Measurements from ENCODE around the gene STAT5B. TPM values are rescaled to one million over a fixed set of nuclear protein-coding genes. Genes with fewer than 3 reads are reported as not detected.
"Not testable (repeated sequence)": the region's sequence is repeated elsewhere in the genome, so short reads cannot be mapped to it uniquely, and the experiment has no call there.

STAT5B gene
- polyA plus RNA-seq, 10 donors: 30.4 to 51.6 (median 40.3) TPM

DNA sequence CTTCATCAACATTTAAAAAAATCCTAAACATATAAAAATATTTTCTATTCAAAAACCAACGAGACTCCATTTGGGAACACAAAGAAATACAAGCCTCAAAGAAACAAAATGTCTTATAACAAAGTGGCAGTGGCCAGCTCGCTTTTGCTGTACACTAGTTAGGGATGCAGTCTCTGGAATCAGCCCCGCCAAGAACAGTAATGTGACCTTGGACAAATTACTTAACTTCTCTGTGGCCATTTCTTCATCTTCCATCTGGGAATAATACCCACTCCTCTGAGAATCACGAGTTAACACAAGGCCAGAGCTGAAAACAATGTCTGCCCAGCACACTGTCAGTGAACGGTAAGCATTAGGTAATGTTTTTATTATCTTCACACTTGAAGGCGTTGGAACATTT is 5.6 kb downstream of the STAT5B start:
- DNase-seq: no peak

DNA sequence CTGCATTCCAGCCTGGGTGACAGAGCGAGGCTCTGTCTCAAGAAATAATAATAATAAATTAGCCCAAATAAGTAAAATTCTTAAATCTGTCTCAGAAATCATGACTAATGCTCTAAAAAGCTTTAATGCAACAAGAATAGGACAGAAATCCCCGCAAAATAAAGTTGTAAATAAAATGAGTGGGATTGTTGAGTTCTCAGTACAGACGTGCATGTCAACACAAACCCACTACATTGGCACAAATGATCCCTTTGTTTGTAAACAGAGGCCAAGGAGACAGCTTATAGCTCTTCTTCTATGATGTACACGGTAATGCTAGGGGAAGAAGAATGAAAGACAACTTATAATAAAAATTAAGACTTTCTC is 6.0 kb downstream of the STAT5B start:
- DNase-seq: no peak

DNA sequence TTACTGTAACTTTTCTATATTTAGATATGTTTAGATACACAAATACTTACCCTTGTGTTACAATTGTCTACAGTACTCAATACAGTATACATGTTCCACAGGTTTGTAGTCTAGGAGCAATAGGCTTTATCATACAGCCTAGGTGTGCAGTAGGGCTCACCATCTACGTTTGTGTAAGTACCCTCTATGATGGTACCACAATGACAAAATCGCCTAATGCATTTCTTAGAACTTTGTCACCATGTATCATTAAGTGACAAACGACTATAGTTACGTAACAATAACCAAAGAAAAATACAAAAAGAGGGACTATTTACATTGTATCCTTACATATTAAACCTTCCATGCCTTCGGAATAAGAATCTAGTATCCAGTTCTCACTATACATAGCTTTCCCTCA is 8.0 kb downstream of the STAT5B start:
- no peak for DNase-seq

DNA sequence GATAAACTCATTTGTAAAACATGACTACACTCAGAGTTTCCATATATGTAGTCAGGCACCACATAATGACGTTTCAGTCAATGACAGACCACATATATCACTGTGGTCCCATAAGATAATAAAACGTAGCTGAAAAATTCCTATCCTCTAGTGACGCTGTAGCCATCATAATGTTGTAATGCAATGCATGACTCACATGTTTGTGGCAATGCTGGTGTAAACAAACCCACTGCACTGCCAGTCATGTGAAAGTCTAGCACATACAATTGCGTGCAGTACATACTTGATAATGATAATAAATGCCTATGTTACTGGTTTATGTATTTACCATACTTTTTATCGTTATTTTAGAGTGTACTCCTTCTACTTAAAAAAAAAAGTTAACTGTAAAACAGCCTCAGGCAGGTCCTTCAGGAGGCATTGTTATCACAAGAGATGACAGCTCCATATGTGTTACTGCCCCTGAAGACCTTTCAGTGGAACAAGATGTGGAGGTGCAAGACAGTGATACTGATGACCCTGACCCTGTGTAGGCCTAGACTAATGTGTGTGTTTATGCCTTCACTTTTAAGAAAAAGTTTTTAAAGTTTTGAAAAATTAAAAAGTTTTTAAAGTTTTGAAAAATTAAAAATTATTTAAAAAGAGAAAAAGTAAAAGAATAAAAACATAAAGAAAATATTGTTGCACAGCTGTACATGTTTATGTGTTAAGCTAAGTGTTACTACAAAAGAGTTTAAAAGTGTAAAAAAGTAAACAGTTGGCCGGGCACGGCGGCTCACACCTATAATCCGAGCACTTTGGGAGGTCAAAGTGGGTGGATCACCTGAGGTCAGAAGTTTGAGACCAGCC is 9.0 kb downstream of the STAT5B start:
- DNase-seq: peak in 1 of 3 donors; percentile 40

DNA sequence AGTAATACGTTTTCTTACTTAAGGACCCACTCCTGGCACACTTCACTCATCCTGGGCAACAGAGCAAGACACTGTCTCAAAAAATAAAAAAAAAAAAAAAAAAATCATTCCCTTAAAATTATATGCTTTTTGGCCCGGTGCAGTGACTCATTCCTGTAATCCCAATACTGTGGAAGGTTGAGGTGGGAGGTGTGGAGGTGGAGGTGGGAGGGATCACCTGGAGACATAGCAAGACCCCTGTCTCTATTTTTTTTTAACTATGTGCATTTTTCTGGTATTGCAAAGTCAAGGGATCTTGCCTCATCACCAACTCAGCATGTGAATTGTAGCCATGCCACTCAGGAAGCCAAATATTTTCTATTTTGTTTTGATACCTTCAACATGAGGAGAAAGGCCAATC is 9.7 kb downstream of the STAT5B start:
- DNase-seq: no peak

DNA sequence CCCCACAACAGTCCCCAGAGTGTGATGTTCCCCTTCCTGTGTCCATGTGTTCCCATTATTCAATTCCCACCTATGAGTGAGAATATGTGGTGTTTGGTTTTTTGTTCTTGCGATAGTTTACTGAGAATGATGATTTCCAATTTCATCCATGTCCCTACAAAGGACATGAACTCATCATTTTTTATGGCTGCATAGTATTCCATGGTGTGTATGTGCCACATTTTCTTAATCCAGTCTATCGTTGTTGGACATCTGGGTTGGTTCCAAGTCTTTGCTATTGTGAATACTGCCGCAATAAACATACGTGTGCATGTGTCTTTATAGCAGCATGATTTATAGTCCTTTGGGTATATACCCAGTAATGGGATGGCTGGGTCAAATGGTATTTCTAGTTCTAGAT is 11.8 kb downstream of the STAT5B start:
- DNase-seq: not testable (repeated sequence)

DNA sequence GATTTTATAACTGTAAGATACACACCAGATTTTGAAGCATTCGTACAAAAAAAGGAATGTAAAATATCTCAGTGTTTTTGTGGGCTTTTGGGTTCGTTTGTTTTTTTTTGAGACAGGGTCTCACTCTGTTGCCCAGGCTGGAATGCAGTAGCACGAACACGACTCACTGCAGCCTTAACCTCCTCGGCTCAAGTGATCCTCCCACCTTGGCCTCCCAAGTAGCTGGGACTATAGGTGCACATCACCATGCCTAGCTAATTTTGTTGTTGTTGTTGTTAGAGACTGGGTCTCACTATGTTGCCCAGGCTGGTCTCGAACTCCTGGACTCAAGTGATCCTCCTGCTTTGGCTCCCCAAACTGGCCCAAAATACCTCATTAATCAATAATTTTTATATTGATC is 15.9 kb downstream of the STAT5B start:
- no peak for DNase-seq

DNA sequence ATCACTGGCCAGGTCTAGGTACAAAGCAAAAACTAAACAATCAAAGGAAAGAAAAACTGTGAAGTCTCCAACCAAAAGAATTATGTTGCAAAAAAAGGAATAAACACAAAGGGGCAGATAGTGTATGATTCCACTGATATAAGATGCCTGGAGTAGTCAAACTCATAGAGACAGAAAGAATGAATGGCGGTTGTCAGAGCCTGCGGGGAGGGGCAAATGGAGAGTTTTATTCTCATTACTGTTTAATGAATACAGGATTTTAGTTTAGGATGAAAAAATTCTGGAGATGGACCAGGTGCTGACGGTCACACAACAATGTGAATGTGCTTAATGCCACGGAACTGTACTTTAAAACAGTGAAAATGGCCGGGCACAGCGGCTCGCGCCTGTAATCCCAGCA is 20.7 kb downstream of the STAT5B start:
- no peak for DNase-seq

DNA sequence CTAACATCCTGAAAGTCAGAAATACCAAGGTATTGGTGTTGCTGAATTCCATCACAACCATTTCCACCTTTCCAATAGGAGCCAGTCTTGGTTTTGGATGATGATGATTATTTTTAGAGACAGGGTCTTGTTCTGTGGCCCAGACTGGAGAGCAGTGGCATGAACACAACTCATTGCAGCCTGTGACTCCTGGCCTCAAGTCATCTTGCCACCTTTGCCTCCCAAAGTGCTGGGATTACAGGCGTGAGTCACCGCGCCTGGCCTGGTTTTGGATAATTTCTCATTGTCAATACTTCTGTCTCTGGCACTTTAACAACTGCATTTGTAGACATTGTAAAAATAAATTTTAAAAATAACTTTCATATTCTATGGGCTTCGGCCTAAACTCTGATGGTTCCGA is 22.6 kb downstream of the STAT5B start:
- no peak for DNase-seq

DNA sequence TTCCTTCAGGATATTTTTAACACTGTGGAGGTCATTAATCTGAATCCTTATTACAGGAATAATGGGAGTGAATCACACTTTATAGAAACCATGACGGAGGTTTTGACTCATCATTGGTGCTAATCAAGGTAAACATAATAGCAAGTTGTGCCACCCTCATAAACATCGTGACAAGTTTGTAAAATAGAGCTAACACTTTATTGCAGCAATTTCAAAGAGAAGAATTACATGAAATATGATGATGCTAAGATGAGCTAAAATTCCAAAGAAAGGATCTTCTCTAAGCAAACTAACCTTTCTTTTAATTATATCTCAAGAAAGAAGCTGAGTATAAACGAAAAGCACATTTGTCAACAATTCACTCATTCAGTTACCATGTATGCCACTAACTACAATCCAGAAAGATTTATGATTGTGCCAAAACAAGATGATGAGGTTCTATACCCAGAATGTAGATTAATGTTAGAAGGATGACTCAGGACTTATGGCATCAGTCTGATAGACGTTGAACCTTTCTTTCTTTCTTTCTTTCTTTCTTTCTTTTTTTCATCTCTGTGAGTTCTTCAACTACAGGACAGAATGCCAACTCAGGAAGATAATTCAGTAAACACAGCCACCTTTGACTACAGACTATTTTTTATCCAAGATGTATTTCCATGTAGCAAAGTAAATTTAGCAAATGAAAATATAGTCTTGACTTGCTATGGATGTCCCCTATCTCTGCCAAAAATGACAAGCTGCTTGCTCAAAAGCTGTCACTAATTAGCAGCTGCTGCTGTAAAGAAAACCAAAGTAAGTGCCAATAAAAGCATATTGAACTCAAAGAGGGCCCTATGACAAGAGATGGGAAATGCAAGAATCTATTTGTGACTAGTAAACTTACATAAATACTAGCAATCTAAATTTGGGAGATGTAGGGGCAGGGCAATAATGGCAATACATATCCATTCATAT is 23.3 kb downstream of the STAT5B start:
- no peak for DNase-seq

DNA sequence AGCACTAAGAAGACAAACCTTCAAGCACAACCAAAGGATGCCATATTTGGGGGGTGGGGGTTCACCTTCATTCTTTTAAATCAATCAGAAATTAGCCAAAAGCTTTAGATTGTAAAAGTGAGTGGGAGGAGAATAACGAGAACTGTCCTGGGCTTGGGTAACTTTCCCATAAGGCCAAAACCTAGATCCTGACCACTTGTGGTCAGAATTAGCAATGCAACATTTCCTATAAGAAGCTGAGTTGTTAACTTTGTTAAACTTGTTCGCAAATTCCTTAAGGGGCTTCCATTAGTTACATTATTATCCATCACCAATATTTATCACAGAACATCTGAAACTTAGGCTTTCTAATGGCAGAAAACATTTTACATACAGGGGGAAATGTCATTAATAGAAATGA is 25.1 kb downstream of the STAT5B start:
- no peak for DNase-seq

DNA sequence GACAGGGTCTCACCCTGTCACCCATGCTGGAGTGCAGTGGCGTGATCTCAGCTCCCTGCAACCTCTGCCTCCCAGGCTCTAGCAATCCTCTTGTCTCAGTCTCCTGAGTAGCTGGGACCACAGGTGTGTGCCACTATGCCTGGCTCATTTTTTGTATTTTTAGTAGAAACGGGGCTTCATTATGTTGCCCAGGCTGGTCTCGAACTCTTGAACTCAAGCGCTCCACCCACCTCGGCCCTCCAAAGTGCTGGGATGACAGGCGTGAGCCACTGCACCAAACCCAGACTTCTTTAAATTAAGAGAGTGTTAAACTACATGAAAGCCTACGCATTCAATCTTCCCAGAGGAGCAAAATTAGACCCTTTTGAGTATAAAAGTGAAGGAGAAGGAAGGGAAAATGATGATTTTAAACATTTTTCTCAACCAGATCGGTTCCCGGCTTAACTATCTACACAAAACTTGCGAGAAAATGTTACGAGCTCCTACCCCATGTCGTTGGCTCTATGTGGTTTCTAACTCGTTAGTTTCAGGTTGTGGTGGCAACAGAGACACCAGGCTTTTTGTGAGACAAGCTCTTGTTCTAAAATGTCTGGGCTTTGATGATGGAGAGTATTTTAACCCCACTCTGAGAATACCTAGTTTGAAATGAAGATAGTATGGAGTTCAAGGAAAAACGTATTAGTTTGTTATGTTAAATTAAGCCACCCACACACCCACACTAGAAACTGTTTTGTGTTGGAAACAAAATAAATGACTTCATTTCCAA is 26.3 kb downstream of the STAT5B start:
- no peak for DNase-seq

DNA sequence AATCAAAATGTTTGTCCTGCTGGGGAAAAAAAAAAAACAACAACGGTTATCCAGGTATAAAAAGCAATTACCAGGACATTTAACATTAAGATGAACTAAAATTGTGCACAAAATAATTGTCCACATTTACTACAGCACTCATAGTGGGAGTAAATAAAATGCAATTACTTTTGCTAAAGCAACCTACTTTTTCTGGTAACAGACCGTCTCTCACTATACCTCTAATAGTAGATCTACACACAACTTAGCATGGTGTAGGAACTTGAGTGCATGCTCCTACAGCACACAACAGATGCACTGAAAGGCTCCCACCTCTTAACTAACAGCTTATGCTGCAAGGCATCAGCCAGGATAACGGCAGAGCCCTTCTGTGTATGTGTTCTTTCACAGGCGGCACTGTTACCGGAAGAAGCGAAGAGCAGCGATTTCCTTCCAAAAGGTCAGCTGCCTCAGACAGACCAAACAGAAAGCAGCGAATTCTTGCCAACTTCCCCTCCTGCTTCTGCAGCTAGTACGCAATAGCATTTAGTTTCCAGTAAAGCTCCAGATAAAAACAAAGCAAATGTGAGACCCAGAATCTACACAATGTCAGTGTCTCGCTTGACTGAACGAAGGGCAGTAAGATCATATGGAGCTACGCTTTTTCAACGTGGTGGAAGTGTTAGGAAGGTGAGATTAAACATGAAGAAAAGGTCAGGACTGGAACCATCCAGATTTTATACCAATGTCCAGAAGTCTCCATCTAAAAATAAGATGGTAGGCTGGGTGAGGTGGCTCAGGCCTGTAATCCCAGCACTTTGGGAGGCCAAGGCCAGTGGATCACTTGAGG is 27.6 kb downstream of the STAT5B start:
- DNase-seq: peak; percentile 86 to 94 (median 91)

DNA sequence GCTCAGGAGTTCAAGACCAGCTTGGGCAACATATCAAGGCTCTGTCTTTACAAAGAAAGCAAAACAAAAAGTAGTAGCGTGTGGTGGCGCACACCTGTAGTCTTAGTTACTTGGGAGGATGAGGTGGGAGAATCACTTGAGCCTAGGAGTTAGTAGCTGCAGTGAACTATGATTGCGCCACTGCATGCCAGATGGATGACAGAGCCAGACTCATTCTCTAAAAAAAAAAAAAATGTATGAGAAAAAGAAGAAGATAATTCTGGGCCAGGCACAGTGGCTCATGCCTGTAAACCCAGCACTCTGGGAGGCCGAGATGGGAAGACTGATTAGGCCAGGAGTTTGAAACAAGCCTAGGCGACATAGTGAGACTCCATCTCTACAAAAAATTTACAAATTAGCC is 28.5 kb downstream of the STAT5B start:
- peak in 1 of 3 donors; percentile 32 for DNase-seq

DNA sequence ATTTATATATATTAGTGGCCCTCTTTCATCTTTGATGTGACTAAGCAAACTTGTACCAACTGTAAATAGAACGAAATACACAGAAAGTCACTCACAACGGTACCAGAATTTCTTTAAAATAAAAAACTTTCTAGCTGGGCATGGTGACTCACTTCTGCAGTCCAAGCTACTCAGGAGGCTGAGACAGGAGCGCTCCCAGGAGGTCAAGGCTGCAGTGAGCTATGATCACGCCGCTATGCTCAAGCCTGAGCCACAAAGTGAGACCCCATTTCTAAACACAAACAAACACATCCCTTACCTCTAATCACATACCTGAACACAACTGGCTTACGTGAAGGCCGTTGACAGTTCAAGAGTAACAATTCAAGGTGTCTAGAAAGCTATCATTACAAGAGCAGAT is 29.7 kb downstream of the STAT5B start:
- DNase-seq: no peak

DNA sequence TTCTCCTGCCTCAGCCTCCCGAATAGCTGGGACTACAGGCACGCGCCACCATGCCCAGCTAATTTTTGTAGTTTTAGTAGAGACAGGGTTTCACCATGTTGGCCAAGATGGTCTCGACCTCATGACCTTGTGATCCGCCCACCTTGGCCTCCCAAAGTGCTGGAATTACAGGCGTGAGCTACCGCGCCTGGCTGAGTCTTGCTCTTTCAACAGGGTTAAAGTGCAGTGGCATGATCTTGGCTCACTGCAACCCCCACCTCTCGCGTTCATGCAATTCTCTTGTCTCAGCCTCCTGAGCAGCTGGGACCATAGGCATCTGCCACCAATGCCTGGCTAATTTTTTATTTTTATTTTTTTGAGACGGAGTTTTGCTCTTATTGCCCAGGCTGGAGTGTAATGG is 31.0 kb downstream of the STAT5B start:
- DNase-seq: not testable (repeated sequence)

DNA sequence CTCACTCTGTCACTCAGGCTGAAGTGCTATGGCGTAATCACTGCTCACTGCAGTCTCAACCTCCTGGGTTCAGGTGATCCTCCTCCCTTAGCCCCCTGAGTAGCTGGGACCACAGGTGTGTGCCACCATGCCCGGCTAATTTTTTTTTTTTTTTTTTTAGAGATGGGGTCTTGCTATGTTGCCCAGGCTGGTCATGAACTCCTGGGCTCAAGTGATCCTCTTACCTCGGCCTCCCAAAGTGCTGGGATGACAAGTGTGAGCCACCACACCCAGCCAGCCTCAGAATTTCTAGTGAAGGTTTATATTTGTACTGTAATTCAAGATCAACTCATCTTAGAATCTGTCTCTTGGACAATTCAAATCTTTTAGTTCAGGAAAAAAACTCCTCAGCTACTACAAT is 32.1 kb downstream of the STAT5B start:
- not testable (repeated sequence) for DNase-seq

DNA sequence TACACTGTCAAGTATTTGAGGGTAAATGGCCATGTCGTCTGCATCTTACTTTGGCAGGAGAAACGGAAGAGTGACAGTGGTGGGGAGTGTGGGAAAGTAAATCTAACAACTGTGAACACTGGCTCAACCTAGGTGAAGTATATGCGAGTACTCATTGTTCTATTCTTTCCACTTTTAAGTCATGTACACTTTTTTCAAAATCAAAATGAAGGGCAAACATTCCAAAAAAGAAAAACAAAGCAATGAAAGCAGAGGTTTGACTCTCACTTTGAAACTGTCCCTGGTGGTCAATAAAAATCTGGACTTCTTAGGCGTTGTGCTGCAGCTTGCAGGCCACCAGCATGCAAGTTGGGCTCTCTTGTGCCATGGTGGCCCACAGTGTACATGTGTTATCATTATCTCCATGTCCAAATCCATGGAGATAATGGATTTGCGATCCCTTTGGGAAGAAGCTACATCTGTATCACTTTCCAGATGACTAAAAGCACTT is 32.7 kb downstream of the STAT5B start:
- no peak for DNase-seq

DNA sequence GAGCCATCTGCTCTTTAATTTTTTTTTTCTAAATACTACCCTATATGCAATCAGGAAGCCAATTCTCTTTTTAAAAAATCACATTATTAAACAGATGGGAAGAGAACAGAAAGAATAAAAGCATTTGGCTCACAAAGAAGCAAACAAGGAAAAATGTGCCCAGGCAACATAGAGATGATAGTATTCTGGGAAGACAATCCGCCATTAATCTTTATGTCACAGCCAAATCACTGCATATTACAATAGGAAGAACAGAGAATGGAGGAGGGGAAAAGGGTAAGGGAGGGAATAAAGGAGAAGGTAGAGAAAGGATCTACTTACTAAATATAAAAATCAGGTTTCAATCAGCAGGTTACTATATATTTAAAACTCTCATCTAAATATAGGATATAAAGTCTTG is 34.3 kb downstream of the STAT5B start:
- no peak for DNase-seq

DNA sequence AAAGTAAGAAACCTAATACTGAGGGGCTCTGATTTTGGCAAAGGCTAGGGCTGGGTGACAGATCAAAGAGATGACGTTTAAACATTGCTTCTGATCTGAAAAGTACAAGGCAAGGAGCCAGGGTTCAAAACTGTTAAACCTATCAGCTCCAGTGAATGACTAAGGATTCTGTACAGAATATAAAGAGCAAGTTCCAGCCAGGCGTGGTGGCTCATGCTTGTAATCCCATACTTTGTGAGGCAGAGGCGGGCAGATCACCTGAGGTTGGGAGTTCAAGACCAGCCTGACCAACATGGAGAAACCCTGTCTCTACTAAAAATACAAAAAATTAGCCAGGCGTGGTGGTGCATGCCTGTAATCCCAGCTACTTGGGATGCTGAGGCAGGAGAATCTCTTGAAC is 35.3 kb downstream of the STAT5B start:
- not testable (repeated sequence) for DNase-seq

DNA sequence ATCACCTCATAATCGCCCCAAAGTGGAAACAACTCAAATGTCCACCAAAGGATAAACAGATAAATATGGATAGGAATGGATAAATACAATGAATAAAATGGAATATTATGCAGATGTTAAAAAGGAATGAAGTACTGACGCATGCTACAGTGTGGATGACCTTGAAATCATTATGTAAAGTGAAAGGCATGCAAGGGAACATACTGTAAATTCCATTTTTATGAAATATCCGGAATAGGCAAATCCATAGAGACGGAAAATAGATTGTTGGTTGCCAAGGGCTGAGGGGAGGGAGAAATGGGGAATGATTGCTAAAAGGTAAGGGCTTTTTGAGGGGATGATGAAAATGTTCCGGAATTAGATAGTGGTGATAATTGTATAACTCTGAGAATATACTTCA is 36.0 kb downstream of the STAT5B start:
- DNase-seq: no peak

Data from muscle of back (tissue), 11 donors.